GM19463 (cell line): Measurements from ENCODE around the gene PAQR7.

Experiments used
- ATAC-seq: cut with Tn5 transposase; IDR thresholded peaks from one replicate; pipeline ENCODE4 v1.9.1; 2021; ENCODE audit warnings: mild to moderate bottlenecking, moderate library complexity; ENCODE audit not compliant: unreplicated experiment

The PAQR7 gene

DNA sequence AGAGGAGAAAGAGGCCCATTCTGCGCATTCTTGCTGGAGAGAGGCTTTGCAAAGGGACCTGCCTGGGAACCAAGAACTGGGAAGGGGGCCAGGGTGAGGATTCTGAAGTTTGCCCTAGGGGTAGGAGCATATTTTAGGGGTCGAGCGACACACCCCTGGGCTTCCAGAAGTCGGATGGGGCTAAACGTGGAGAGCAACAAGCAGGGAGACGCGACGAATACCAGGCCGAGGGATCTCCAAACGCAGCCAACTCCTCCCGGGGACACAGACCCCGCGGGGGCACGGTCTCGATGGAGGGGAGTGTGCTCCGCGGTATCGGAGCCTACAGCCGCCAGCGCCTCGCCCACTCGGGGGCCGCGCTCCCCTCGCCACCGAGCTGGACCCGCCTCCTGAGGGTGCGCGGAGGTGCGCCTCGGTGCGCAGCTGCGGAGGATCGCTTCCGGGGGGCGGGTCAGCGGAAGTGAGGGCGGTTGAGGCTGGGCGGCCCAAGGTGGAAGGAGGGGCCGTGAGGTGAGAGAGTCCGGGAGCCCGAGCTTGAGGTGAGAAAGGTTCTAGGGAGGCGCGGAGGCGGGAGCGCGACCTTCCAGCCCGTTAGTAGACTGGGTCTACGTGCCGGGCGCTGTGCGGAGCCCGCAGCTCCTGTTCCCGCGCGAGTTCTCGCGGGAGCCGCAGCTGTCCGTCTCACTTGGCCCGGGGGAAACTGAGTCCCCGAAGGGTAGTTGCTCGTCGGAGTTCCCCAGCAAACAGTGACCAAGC, 55.8 kb downstream of the PAQR7 start, which contains the start of gene MTFR1L:
MTFR1L (plus strand) TSS at position 464 of the 756 bp plus-strand sequence. CDS start 3,151 bp downstream, outside the sequence.
- ATAC-seq, result peak; percentile 86

- ATAC-seq, result no peak
Measured at GRCh38 chr1:25818569-25818968, 56.9 kb downstream of the PAQR7 start.

DNA sequence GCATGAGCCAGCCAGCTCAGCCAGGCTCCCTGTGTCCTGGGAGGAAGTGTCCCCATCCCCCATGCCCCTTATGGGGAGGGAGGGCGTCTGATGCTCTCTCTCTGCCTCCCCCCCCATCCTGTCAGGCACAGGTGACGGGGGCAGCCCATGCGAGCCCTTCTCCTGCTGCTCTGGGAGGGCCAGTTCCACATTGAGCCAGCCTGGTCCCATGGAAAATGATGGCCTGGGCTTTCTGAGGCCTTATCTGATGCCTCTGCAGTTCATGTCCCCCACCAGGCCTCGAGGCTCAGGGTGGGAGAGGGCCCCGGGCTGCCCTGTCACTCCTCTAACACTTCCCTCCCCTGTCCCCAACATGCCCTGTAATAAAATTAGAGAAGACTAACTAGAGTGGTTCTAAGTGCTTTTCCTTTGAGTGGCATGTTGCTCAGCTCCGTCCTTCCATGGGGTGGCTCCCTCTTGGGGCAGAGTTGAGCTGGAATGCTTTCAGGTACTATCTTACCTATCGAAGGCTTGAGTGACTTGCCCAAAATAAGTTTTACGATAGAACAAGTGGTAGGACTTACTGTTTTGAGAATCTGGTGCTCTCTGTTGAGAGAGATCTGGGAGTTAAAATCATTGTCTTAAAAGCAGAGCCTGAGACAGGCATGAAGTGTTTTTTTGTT, 57.5 kb downstream of the PAQR7 start:
- ATAC-seq, result no peak

DNA sequence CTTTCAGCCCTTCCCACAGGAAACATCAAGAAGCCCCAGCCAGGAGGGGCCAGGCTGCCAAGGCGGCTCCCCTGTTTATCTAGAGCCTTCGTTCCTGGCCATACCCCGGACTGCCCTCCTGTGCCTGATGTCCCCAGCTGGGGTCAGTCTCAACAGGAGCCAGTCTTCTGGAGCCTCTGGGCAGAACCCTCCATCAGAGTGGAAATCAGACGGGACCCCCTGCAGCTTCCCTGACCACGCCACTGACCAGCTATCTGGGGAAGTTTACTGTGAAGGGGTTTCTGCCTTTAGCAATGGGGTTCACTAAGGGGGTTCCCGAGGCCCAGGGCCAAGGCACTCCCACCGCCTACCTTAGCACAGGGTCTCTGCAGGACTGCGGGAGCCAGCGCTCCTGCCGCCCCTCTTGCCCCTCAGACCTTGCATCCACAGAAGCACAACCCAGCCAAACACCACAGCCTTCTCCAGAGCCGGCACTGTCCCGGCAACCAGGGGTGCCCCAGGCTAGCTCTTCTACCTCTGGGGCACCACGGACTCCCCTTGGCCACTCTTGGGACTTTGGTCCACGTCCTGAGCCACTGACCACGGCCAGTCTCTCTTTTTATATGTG, 59.3 kb downstream of the PAQR7 start:
- no peak for ATAC-seq

GRCh38 chr1:25815208-25816111, 60.0 kb downstream of the PAQR7 start:
- ATAC-seq, result no peak

GRCh38 chr1:25814549-25815087, 60.9 kb downstream of the PAQR7 start:
- no peak for ATAC-seq

DNA sequence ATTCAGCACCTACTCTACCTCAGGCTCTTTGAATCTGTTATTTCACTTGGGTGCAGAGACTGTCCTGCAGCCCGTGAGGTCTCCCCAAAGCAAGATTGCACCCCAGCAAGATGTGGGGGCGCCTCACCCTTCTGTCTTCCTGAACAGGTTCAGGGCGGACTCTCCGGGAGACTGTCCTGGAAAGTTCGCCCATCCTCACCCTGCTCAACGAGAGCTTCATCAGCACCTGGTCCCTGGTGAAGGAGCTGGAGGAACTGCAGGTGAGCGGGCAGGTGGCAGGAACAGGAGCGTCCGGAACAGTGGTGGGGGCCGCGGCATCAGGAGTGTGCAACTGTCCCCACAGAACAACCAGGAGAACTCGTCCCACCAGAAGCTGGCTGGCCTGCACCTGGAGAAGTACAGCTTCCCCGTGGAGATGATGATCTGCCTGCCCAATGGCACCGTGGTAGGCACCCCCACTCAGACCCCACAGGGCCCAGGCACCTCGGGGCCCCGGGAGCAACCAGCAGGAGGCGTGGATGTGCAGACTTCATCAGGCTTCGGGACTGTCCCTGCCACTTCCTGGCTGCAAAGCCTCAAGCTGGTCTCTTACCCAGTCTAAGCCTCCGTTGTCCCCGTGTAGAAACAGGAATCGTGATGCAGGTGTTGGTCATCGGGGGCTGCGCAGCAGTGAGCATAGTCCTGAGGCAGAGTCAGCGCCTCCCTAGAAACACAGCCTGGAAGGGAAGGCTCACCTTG, 61.6 kb downstream of the PAQR7 start:
- no peak for ATAC-seq

DNA sequence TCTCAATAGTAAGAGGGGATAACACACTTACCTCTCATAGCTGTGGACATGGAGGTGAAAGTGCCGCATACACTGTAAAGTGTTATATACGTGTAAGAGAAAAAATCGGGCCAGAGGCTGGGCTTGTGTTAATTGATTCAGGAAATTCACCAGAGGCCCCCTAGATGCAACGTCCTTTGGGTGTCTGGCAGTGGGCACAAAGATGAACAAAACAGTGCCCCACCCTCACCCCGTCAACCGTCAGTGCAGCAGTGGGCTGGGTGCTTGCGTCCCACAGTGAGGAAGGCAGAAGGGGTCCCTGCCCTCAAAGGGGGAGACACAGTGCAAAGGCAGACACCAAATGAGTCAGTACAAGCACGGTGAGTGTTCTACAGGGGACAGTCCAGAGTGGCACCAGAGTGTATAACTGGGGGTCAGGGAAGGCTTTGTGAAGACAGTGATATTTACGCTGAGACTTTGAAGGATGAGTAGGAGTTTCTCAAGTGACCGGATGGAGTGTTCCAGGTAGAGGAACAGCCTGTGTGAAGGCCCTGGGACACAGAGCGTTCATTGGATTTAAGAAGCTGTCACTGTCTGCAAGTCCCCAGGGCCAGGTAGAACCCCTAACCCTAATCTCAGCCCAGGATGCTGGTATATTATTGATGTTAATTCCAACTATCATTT, 62.3 kb downstream of the PAQR7 start:
- ATAC-seq, result no peak
